HEK293 (cell line): ENCODE results near the gene MAP3K20.

Source experiments
- HIC1 ChIP-seq: fragments of 450-650 bp; formaldehyde crosslinking; IDR thresholded peaks from 2 replicates; pipeline ENCODE4 v1.5.1; 2016; ENCODE audit warnings: missing biosample characterization, missing genetic modification characterization
- ZBTB8A ChIP-seq: fragments of 450-650 bp; formaldehyde crosslinking; IDR thresholded peaks from 2 replicates; pipeline ENCODE4 v1.5.1; 2016; ENCODE audit warnings: missing biosample characterization, missing genetic modification characterization
- ZNF639 ChIP-seq: fragments of 450-650 bp; formaldehyde crosslinking; IDR thresholded peaks from 2 replicates; pipeline ENCODE4 v1.5.1; 2016; ENCODE audit warnings: missing biosample characterization, missing genetic modification characterization

GRCh38 chr2:173134703-173135102, 59.1 kb downstream of the MAP3K20 start:
- TF ChIP-seq HIC1 (tag by site-specific recombination): no peak
- TF ChIP-seq ZBTB8A: no peak
- no peak for TF ChIP-seq ZNF639
